Stomach (tissue), 4 donors: ENCODE measurements around the gene KHK.
"Not testable (repeated sequence)": the region's sequence is repeated elsewhere in the genome, so short reads cannot be mapped to it uniquely, and the experiment has no call there.

Experiments used
- CTCF ChIP-seq, 7 experiments: fragments of 450-650 bp in 4 of 7; fragments of 200-600 bp in 3 of 7; sonication (generic) in 3 of 7; IDR thresholded peaks; one replicate each; pipeline ENCODE4 v1.5.1; 2016 to 2019; ENCODE audit warnings: antibody characterized with exemption in 7 of 7, control low read depth in 2 of 7, mild to moderate bottlenecking in 1 of 7
- POLR2A ChIP-seq, 4 donors: fragments of 450-650 bp; IDR thresholded peaks; one replicate each; pipeline ENCODE4 v1.6.1; 2016; ENCODE audit warnings: antibody characterized with exemption in 4 of 4, control low read depth in 2 of 4, mild to moderate bottlenecking in 1 of 4, moderate library complexity in 1 of 4

GRCh38 chr2:27075566-27075871 is 11.1 kb upstream of the KHK start:
- not testable (repeated sequence) for TF ChIP-seq CTCF, POLR2A (IDR thresholded peaks at IDR 0.05)
